Heart left ventricle (tissue), 13 donors: Measurements from ENCODE around the gene PABPC1L2A.
"Not testable (repeated sequence)": the region's sequence is repeated elsewhere in the genome, so short reads cannot be mapped to it uniquely, and the experiment has no call there.

Source experiments
- CTCF ChIP-seq, 12 donors: fragments of 200-600 bp; sonication (generic) in 4 of 12; IDR thresholded peaks; one replicate each; pipeline versions ENCODE4 v1.5.0 to v1.8.0; 2018 to 2022; ENCODE audit warnings: antibody characterized with exemption in 12 of 12, mild to moderate bottlenecking in 5 of 12
- POLR2A ChIP-seq, 2 donors: fragments of 450-650 bp; IDR thresholded peaks; one replicate each; pipeline ENCODE4 v1.6.1; 2017; ENCODE audit warnings: antibody characterized with exemption in 2 of 2, mild to moderate bottlenecking in 2 of 2, moderate library complexity in 2 of 2
- donor health status: ischemic (EF 13 %, LVEDD 7.1; RV severe dilation, severe dysfunction).
- donor health status: DM: no; HTN: yes; CAD: no.
- donor health status: DM: no; HTN: no; CAD: no.
- donor health status: ischemic (EF 25% LVEDD 6.9; RV normal size, moderate dysfunction).
- donor health status: ischemic (EF 25% LVEDD 5.7; RV mildly dilated, moderate dysfunction).
- donor health status: ischemic (EF 35%, LVEDD 5.7; RV mildly dilated, moderate dysfunction).
- donor health status: nonischemic (EF 11% LVEDD 7.7; RV severe dilation, severe dysfunction).
- donor health status: DM: yes; HTN: yes; CAD: no.
- donor health status: PGD.
- donor health status: ischemic (EF 29% LVEDD 5.4; RV normal size, mild dysfunction).
- donor health status: nonischemic (EF 23%, LVEDD 6.1; RV moderate dilation, normal function).

- not testable (repeated sequence) for TF ChIP-seq CTCF, POLR2A (IDR thresholded peaks at IDR 0.05)
Measured at GRCh38 chrX:73079024-73079562, at the start of gene PABPC1L2A.
